GM18502 (cell line): ENCODE data around the gene CXXC4.

Experiments used
- ATAC-seq: cut with Tn5 transposase; IDR thresholded peaks from one replicate; pipeline ENCODE4 v1.9.1; 2021; ENCODE audit warnings: mild to moderate bottlenecking; ENCODE audit not compliant: unreplicated experiment, poor library complexity

Gene CXXC4

DNA sequence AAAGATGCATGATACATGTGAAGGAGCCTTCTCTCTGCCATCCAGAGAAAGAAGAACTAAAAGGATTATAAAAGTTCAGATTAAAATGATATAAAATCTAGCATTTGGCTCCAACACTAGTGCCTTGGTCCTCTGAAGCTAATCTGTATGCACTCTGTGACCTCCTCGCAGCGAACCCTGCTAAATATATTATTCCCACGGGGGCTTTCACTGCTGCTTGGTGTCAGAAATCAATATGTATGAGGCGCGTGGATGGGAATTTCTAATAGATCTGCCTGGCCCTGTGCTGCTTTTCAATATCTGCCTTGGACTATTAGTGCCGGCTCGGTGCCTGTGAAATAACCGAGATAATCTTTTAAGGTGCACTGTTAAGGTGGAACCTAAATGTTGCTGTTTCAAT is 69.7 kb downstream of the CXXC4 start:
- no peak for ATAC-seq

DNA sequence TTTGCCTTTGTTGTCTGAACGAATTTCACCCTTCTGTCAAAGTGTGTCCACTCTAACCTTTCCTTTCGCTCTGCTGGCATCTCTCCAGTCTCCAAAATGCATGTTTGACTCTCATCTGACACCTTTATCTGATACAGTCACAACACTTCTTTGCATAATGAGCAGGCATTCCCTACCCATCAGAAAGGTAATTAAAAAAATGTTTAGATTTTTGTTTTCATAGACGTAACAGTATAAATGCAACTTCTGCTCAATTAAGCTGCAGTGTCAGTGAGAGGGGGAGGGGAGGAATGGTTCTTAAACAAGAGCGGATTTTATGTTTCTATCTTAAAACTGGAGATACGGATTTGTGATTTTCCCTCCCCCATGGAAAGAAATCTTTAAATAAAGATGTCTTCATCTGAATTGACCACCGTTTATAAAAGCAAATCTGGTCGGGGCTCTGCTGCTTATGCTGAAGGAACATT is 70.2 kb downstream of the CXXC4 start:
- no peak for ATAC-seq

DNA sequence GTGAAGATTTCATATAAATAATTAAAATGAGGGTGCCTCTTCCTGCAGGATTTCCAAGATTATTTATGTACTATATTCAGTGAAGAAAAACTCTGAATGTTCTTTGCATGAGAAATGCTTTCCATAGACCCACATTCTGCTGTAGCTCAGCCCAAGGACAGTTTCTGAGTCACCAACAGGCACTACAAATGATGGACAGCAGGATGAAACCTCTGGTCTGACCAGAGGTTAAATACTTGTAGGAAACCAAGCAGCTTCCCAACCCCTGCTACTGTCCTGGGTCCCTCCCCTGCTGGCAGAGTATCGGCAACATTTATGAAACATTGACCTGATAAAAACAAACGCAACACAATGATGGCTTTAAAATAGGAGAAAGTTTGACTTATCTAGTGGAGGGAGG is 73.1 kb downstream of the CXXC4 start:
- ATAC-seq: no peak

DNA sequence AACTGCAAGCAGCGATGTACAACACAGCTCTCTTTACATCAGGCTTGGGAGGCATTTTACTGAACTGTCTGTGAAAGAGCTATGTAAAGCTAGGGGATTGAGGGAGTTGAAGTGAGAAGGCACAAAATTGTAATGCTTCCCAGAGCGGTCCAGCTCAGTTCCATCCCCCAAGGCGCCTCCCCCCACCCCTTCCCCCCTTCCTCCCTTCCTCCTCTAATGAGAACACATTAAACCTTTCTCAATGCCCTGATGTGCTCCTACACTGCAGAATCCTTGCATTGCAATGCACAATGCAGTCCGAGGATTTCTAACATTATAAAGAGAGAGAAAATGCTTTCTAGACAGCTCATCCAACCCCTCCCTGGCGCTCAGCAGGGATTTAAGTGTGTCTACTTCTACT is 73.9 kb downstream of the CXXC4 start:
- ATAC-seq: no peak
